Large intestine (tissue), 3 donors: ENCODE data around the gene SWI5. TPM values are rescaled to one million over a fixed set of nuclear protein-coding genes. Genes with fewer than 3 reads are reported as not detected.

Experiments used
- DNase-seq, 2 donors: peaks; one replicate each; pipeline versions ENCODE4 v3.0.0 to v3.0.0-alpha.2; 2013
- H3K27ac ChIP-seq: one replicate; pipeline ENCODE4 v1.5.1; 2013; ENCODE audit warnings: low read length
- H3K27me3 ChIP-seq: 2 replicates; pipeline ENCODE4 v1.6.1; 2013; ENCODE audit warnings: low read length; ENCODE audit not compliant: control insufficient read depth, insufficient read depth
- H3K36me3 ChIP-seq: 2 replicates; pipeline ENCODE4 v1.6.1; 2013; ENCODE audit warnings: low read length; ENCODE audit not compliant: control insufficient read depth, insufficient read depth
- H3K4me1 ChIP-seq: one replicate; pipeline ENCODE4 v1.6.1; 2013; ENCODE audit warnings: low read length; ENCODE audit not compliant: control insufficient read depth, insufficient read depth
- H3K4me3 ChIP-seq: one replicate; pipeline ENCODE4 v1.5.1; 2013; ENCODE audit warnings: low read length
- H3K9me3 ChIP-seq: one replicate; pipeline ENCODE4 v1.6.1; 2013; ENCODE audit warnings: mild to moderate bottlenecking, low read depth, low read length, moderate library complexity; ENCODE audit not compliant: control insufficient read depth
- WGBS: methylation state at CpG from one replicate; pipeline ENCODE4 v1.1.5; 2013; ENCODE audit warnings: low lambda C conversion rate; ENCODE audit not compliant: insufficient coverage; 5-methylcytosine and 5-hydroxymethylcytosine counted together
- polyA plus RNA-seq: library from polyadenylated mRNA; unstranded; fragments of 120-200 nt; gene quantifications from one replicate; pipeline ENCODE4 v1.2.1, GENCODE V29; 2013

The SWI5 gene
- polyA plus RNA-seq, 1 donor = 21.6 TPM

DNA sequence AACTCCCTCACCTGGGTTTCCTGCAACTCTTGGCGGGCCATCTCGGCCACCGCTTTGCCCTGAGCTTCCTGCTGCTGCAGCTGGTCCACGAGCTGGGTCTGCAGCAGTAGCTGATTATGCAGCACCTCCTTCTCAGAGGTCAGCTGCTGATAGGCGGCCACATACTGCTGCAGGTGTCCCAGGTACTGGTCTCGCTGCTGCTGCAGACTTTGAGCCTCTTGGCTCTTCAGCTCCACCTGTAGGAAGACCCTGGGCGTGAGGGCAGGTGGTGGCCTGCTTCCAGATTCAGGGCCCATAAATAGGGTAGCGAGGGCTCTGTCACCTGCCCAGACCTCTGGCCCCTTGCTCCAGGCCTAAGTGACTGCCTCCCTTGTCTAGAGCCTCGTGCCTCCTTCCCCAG is 16.9 kb upstream of the SWI5 start:
- Histone ChIP-seq H3K36me3 (peaks cover 68% of the 10 kb centered on the region), H3K4me3 (no peak overlapping the region), H3K27me3 (no peaks in the 10 kb centered on the region), H3K27ac (no peak overlapping the region), H3K9me3 (no peaks in the 10 kb centered on the region), H3K4me1 (no peaks in the 10 kb centered on the region)
- no CpG with 5 or more reads among the region's 9 CpGs for WGBS
- DNase-seq = no peak

DNA sequence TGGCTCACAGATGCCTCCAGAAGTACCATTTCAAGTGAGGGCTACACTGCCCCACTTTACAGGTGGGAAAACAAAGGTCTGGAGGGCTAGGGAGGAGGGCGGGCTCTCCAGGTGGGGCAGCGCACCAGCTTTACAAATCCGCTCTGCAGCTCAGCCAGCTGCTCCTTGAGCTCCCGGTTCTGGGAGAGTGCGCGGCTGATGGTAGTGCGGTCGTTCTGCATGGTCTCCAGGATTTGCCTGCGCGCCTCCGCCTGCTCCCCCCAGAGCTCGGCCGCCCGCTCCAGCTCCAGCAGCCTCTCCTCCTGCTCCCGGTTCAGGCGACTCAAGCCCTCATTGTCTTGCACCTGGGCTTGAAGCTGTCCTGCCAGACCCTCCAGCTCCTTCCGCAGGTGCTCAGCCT is 15.7 kb upstream of the SWI5 start:
- DNase-seq = no peak
- no peaks in the 10 kb centered on the region for H3K27me3 ChIP-seq
- H3K4me3 ChIP-seq = no peak overlapping the region
- H3K27ac ChIP-seq = no peak overlapping the region
- no peaks in the 10 kb centered on the region for H3K4me1 ChIP-seq
- H3K9me3 ChIP-seq = no peaks in the 10 kb centered on the region
- H3K36me3 ChIP-seq = peaks cover 75% of the 10 kb centered on the region
- WGBS = no CpG with 5 or more reads among the region's 17 CpGs

DNA sequence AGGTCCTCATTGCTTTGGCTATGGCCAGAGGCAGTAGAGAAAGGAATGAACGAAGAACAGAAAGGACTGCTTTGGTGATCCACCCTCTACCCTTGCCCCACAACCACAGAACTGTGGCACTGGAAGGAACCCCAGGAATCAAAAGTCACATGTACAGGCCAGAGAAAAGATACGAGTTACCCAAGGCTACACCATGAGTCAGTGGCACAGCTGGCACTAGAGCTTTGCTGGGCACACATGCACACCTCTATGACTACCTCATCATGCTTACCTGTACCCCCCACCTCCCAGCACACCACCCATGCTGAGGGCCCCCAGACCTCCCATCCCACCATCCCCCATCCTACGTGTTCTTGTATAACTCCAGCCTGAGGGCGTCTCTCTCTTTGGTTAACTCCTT is 13.4 kb upstream of the SWI5 start:
- no peaks in the 10 kb centered on the region for H3K9me3 ChIP-seq
- H3K36me3 ChIP-seq = peaks cover 84% of the 10 kb centered on the region
- no peaks in the 10 kb centered on the region for H3K4me1 ChIP-seq
- no peak overlapping the region for H3K27ac ChIP-seq
- no CpG with 5 or more reads among the region's 4 CpGs for WGBS
- no peaks in the 10 kb centered on the region for H3K27me3 ChIP-seq
- no peak overlapping the region for H3K4me3 ChIP-seq
- no peak for DNase-seq

DNA sequence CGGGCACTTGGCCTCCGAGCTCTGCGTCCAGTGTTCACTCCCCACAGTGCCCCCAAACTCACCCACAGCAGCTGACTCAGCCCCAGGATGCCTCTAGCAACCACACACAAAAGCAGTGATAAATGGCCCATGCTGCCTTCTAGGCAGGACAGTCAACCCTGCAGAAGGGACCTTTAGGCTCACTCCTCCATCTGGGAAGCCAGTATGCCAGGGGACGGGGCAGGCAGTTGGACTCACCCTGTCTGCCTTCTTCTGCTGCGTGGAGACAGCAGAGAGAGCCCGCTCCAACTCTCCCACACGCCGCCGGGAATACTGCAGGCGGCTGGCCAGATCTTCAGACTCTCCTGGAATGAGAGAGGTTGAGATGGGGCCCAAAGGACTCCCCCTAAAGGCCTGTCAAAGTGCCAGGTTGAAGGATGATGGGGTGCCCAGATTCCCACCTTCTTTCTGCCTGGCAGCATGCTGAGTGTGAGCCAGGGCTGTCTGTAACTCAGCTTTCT is 10.7 kb upstream of the SWI5 start:
- DNase-seq = no peak
- Histone ChIP-seq H3K36me3 (peaks cover 72% of the 10 kb centered on the region), H3K27me3 (no peaks in the 10 kb centered on the region), H3K9me3 (no peaks in the 10 kb centered on the region), H3K4me1 (no peaks in the 10 kb centered on the region), H3K4me3 (no peak overlapping the region), H3K27ac (no peak overlapping the region)
- WGBS = no CpG with 5 or more reads among the region's 10 CpGs

DNA sequence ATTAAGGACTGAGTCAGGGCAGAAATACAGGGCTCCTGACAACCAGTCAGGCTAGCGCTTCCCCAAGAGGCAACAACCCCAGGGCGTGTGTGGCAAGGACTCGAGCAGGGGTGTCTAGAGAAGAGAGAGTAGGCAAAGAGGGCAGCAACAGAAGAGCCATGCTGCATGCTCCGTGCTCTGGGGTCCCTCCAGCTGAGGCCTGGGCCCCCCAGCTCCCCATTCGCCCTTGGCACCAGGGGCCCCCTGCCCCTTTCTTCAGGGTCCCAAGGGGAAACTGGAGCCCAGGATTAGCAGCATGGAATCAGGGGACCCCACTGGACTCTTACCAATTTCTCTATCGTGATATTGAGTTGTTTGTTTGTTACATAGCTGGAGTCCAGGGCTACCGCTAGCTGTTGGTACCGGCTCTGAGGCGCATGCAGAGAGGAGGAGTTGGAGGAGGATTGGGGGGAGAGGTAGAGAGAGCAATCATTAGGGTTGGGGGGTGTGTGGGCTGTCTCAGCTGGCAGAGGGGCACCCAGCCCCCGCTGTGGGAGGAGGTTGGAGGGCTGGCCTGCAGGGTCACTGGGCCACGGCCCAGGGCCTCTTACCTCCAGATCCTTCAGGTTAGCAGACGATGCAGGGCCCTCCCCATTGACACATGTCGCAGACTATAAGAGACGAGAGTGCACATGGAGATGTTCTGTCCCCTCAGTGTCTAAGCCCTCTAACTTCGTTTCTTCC is 9.0 kb upstream of the SWI5 start:
- Histone ChIP-seq H3K4me1 (no peaks in the 10 kb centered on the region), H3K36me3 (peaks cover 66% of the 10 kb centered on the region), H3K4me3 (no peak overlapping the region), H3K9me3 (no peaks in the 10 kb centered on the region), H3K27ac (no peak overlapping the region), H3K27me3 (no peaks in the 10 kb centered on the region)
- WGBS = no CpG with 5 or more reads among the region's 15 CpGs
- DNase-seq = no peak

DNA sequence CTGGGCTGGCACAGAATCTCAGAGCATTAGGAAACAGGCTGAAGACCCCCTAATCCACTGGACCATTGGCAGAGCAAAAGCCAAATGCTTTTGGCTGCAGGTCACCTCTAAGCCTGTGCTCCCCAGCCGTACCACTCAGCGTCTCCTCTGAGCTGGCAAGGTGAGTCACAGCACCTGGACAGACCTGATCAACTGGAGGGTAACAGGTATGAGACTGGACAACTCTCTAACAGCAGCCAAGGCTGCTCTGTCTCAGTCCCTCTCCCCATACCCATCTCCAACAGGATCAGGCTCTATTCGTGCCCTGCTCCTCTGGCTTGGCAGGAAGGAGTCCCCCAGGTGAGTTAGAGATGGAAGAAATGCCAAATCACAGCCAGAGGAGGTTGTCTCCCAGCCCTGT is 5.0 kb upstream of the SWI5 start:
- no peak overlapping the region for H3K4me3 ChIP-seq
- H3K36me3 ChIP-seq = peaks cover 54% of the 10 kb centered on the region
- no CpG with 5 or more reads among the region's 3 CpGs for WGBS
- H3K27ac ChIP-seq = no peak overlapping the region
- H3K4me1 ChIP-seq = no peaks in the 10 kb centered on the region
- H3K9me3 ChIP-seq = no peaks in the 10 kb centered on the region
- no peak for DNase-seq
- no peaks in the 10 kb centered on the region for H3K27me3 ChIP-seq

DNA sequence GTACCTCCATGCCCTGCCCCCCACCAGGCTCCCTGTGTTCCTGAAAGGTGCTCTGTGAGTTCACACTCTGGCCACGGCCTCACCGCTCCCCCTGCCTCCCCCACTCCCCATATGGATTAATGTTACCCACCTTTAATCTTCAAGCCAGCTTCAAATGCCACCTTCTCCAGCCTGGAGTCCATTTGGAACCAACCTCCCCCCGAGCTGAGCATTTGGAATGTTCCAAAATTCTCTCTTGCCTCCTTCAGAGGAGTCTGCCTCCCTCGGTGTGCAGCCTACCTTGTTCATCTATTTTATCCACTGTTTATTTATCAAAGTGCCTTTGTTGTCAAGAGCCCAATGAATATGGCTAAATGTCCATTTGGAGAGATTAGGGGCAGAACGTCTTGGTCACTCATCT is 4.6 kb upstream of the SWI5 start:
- peaks cover 51% of the 10 kb centered on the region for H3K36me3 ChIP-seq
- WGBS = 80% methylated on average over 1 of the region's 5 CpGs

DNA sequence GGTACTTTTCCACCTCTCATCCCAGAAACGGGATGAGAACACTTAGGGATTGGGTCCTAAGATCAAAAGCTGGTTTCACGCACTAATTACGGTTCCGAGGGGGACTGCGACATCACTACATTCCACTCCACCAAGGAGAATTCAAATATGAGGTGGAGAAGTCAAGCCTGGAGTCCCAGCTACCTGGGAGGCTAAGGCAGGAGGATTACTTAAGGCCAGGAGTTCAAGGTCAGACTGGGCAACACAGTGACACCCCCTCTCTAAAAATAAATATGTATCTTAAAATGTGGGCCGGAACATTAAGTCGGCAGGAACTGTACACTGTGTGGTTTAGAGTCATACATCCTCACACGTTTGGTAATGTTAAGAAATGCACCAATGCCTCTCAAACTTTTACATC is 1.8 kb upstream of the SWI5 start:
- no peak for DNase-seq
- no peaks in the 10 kb centered on the region for H3K27me3 ChIP-seq
- no peak overlapping the region for H3K27ac ChIP-seq
- WGBS = 100% methylated on average over 1 of the region's 8 CpGs
- no peaks in the 10 kb centered on the region for H3K9me3 ChIP-seq
- peaks cover 5% of the 10 kb centered on the region for H3K4me1 ChIP-seq
- H3K4me3 ChIP-seq = no peak overlapping the region
- peaks cover 30% of the 10 kb centered on the region for H3K36me3 ChIP-seq

More for the DNA sequence above, 4.6 kb upstream of the SWI5 start:
- Histone ChIP-seq H3K4me1 (no peaks in the 10 kb centered on the region), H3K27ac (no peak overlapping the region), H3K27me3 (no peaks in the 10 kb centered on the region), H3K4me3 (no peak overlapping the region), H3K9me3 (no peaks in the 10 kb centered on the region)
- DNase-seq = no peak

DNA sequence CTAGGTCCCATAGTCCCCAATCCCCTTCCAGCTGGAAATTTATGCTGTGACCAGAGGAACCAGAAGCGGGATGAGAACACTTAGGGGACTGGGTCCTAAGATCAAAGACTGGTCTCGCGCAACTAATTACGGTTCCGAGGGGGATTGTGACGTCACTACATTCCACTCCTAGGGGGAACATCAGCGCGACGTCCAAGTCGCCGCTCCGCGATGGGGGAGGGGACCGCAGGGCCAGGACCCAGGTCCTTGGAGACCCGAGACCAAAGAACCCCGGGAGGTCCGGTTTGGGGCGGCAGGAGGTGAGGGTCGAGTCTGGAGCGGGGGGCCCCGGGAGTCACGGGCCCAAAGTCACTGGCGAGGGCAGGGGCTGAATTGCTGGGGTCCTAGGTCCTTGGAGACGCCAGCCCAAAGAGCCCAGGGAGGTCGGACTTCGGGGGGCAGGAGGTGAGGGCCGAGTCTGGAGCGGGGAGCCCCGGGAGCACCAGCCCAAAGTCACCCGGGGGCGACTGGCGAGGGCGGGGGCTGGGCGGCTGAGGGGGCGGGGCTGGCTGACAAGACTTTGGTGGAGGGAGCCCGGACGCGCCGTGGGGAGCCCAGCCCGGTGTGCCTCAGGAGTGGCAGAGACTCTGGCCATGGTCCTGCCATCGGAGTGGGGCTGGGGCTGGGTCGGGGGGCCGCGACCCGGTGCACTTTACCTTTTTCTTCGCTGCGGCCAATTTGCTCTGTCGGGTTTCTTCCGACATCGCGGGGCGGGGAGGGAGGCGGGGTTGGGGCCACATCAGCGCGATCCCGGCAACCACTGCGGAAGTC is 673 bp upstream of the SWI5 start, which contains the start of gene GOLGA2:
TSS of gene GOLGA2 (minus strand) at position 810 of the 810 bp plus-strand sequence. CDS start at position 779, 31 bp downstream.
- peak within 1 kb of the TSS; percentile 77 for H3K27ac ChIP-seq
- peaks cover 5% of the 10 kb centered on the region for H3K4me1 ChIP-seq
- H3K4me3 ChIP-seq = peak within 1 kb of the TSS; percentile 98
- H3K9me3 ChIP-seq = no peaks in the 10 kb centered on the region
- DNase-seq = peak; percentile 45 to 66
- WGBS = no CpG with 5 or more reads among the region's 57 CpGs
- no peaks in the 10 kb centered on the region for H3K27me3 ChIP-seq
- peaks cover 24% of the 10 kb centered on the region for H3K36me3 ChIP-seq

DNA sequence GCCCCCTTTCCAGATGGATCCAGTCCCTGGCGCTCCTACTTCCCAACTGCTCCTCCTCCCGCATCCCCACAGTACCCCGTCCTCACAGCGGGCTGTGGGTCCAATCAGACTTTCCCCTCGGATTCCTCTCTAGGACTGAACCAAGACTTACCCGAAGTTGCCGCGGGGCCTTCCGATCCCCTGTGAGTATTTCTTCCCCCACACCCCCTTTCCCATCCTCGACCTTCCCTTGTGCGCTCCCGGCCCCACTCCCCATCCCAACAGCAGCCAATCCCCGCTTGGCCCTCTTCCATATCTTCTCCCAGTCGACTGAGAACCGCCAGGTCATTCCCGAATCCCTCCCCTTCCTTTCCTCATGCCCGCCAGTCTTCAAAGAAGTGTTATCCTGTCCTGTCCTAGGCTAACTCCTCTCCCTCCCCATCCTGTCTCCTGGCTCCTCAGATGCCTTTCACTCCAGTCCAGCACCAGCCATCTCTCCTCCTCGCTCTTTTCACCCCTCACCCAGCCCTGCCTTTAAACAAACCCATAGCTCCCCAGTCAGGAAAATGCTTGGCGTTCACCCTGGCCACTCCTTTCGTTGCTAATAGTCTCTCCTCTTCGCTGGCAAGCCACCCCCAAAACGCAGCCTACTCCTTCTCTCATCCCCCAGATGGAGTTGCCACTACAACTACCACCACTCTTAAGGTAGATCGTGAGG is 646 bp downstream of the SWI5 start:
- Histone ChIP-seq H3K4me3 (peak overlapping the region; percentile 73), H3K36me3 (peaks cover 14% of the 10 kb centered on the region), H3K9me3 (no peaks in the 10 kb centered on the region), H3K4me1 (peaks cover 5% of the 10 kb centered on the region), H3K27ac (peak overlapping the region; percentile 54), H3K27me3 (no peaks in the 10 kb centered on the region)
- DNase-seq = no peak
- 10% methylated on average over 4 of the region's 23 CpGs for WGBS
